ENCODE data around the gene SPSB2. TPM values are rescaled to one million over a fixed set of nuclear protein-coding genes. Genes with fewer than 3 reads are reported as not detected.

SPSB2 gene
- total RNA-seq, 1 experiment from 2014 or later, result 9.2 TPM

DNA sequence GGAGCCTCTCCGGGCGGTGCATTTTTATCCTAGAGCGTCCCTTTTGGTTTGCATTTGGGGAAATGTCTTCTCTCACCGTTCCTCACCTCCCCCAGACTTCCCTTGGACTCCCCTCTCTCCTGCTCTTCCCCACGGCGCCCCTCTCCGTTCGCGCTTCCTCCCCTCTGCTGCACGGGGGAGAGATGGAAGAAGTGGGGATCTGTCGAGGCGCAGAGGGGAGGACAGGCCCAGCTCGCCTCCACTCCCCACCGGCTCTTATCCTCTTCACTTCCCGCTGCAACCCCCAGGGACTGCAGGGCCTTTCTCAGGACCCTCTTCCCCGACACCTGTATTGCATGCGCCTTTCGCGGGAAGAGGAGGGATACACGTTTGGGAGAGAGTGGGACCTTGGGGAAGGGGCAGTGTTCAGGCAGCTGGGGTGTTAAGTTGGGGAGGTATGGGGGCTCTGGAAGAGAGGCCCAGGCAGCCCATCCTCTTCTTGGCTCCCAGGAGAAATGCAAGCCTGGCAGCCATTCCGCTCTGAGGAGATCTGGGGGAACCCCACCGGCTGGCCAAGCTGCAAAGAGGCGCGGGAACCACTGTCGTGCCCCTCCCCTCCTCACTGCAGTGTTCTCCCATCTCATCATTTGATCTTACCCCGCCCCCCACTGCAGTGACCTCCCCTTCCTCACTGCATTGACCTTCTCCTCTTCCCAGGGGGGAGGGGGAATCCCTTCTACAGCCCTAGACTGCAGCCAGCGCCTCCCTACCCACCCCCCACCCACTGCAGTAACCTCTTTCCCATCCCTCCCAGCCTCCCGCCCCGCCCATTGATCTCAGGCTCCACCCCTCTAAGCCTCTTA lies 42.1 kb upstream of the SPSB2 start:
- BruUV-seq (replicated peaks), result TSS peak; percentile 34
- Histone ChIP-seq H3K4me1 (ENCODE audit: insufficient read depth, low read length) (0 out of 2 replicates have a peak, but pooled peaks cover 4% of the 10 kb centered on the region), H3K27ac (ENCODE audit: low read length) (no peak overlapping the region), H3K4me2 (ENCODE audit: low read length) (peak overlapping the region; percentile 95), H3F3A (ENCODE audit: low read length, unreplicated experiment) (no peaks in the 10 kb centered on the region), H2AFZ (ENCODE audit: low read length) (peak overlapping the region; percentile 84), H3K9me3 (ENCODE audit: low read length) (no peaks in the 10 kb centered on the region), H3K36me3 (ENCODE audit: low read depth, low read length) (no peaks in the 10 kb centered on the region), H3K27me3 (ENCODE audit: low read length) (no peaks in the 10 kb centered on the region), H3K9me2 (replicated peaks; ENCODE audit: low read length) (no peaks in the 10 kb centered on the region), H3K4me3 (ENCODE audit: low read length) (peak overlapping the region; percentile 75), H3K9ac (ENCODE audit: low read length) (peak overlapping the region; percentile 55), H3K79me2 (ENCODE audit: low read length) (peaks cover 15% of the 10 kb centered on the region), H4K20me1 (ENCODE audit: low read length) (no peaks in the 10 kb centered on the region)
- no peak for DNase-seq
- CTCF ChIA-PET, result no interaction called here
- intact Hi-C loops (cut with micrococcal nuclease), result no loop called here
- POLR2A ChIA-PET (ENCODE audit: unreplicated experiment), result interaction anchor here (0.7 kb wide), 1 partner anchor 29 kb away, joined by 4 read pairs; the partner anchor contains the start of gene C12orf57
- no peak for TF ChIP-seq CTCF (conservative IDR thresholded peaks at IDR 0.05; ENCODE audit: low read depth, low read length)
- no peak for TF ChIP-seq EZH2phosphoT487 (IDR thresholded peaks at IDR 0.05; ENCODE audit: borderline replicate concordance, low read length)
- TF ChIP-seq EZH2 (IDR thresholded peaks at IDR 0.05; ENCODE audit: low read length, unreplicated experiment), result no peak
- ATAC-seq, result peak; percentile 3; the same call in 1 of the 2 replicates

DNA sequence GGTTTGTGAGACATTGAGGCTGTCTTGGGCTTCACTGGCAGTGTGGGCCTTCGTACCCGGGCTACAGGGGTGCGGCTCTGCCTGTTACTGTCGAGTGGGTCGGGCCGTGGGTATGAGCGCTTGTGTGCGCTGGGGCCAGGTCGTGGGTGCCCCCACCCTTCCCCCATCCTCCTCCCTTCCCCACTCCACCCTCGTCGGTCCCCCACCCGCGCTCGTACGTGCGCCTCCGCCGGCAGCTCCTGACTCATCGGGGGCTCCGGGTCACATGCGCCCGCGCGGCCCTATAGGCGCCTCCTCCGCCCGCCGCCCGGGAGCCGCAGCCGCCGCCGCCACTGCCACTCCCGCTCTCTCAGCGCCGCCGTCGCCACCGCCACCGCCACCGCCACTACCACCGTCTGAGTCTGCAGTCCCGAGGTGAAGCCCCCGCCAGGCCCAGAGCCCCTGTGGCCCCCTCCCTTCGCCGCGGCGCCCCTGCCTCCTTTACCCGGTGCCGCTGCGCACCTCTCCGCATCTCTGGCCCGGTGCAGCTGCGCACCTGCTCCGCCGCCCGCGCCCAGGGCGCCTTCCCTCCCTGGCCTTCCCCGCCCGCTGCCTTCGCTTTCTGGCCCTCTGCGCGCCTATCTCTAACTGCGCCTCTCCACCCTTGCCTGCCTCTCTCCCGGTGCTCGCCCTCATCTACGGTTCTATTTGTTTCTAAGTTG lies 41.3 kb upstream of the SPSB2 start, which contains the start of gene ENO2:
ENO2 (plus strand) TSS at position 335 of the 701 bp plus-strand sequence. CDS start 1,253 bp downstream, outside the sequence.
- H3K4me2 ChIP-seq (ENCODE audit: low read length), result peak within 1 kb of the TSS; percentile 95
- H3K27me3 ChIP-seq (ENCODE audit: low read length), result no peaks in the 10 kb centered on the region
- H3K79me2 ChIP-seq (ENCODE audit: low read length), result peaks cover 15% of the 10 kb centered on the region
- H4K20me1 ChIP-seq (ENCODE audit: low read length), result no peaks in the 10 kb centered on the region
- H3K4me1 ChIP-seq (ENCODE audit: insufficient read depth, low read length), result 0 out of 2 replicates have a peak, but pooled peaks cover 4% of the 10 kb centered on the region
- ChIA-PET POLR2A (ENCODE audit: unreplicated experiment) (interaction anchor here (0.7 kb wide), 1 partner anchor 30 kb away, joined by 4 read pairs; the partner anchor contains the start of gene C12orf57), CTCF (no interaction called here)
- no peaks in the 10 kb centered on the region for H3K9me3 ChIP-seq (ENCODE audit: low read length)
- peak; percentile 87 for ATAC-seq
- intact Hi-C loops (cut with micrococcal nuclease), result no loop called here
- H3K36me3 ChIP-seq (ENCODE audit: low read depth, low read length), result no peaks in the 10 kb centered on the region
- H3K27ac ChIP-seq (ENCODE audit: low read length), result no peak within 1 kb of the TSS
- no peak for TF ChIP-seq CTCF (conservative IDR thresholded peaks at IDR 0.05; ENCODE audit: low read depth, low read length)
- TF ChIP-seq EZH2phosphoT487 (IDR thresholded peaks at IDR 0.05; ENCODE audit: borderline replicate concordance, low read length), result no peak
- no peak for TF ChIP-seq EZH2 (IDR thresholded peaks at IDR 0.05; ENCODE audit: low read length, unreplicated experiment)
- no peaks in the 10 kb centered on the region for H3F3A ChIP-seq (ENCODE audit: low read length, unreplicated experiment)
- no TSS peak for BruUV-seq (replicated peaks)
- no peaks in the 10 kb centered on the region for H3K9me2 ChIP-seq (replicated peaks; ENCODE audit: low read length)
- H3K9ac ChIP-seq (ENCODE audit: low read length), result peak within 1 kb of the TSS; percentile 55
- peak within 1 kb of the TSS; percentile 84 for H2AFZ ChIP-seq (ENCODE audit: low read length)
- peak within 1 kb of the TSS; percentile 75 for H3K4me3 ChIP-seq (ENCODE audit: low read length)
- peak; percentile 55 for DNase-seq

All from PC-3 (cell line).